RPMI8226 (cell line): Measurements from ENCODE around the gene GID8.
A peak's percentile ranks its signal among the peaks of the same experiment; 100 is the strongest.

ENCODE experiments used
- DNase-seq: peaks from one replicate; pipeline ENCODE4 v3.0.0-alpha.2; 2015

GID8 gene

DNA sequence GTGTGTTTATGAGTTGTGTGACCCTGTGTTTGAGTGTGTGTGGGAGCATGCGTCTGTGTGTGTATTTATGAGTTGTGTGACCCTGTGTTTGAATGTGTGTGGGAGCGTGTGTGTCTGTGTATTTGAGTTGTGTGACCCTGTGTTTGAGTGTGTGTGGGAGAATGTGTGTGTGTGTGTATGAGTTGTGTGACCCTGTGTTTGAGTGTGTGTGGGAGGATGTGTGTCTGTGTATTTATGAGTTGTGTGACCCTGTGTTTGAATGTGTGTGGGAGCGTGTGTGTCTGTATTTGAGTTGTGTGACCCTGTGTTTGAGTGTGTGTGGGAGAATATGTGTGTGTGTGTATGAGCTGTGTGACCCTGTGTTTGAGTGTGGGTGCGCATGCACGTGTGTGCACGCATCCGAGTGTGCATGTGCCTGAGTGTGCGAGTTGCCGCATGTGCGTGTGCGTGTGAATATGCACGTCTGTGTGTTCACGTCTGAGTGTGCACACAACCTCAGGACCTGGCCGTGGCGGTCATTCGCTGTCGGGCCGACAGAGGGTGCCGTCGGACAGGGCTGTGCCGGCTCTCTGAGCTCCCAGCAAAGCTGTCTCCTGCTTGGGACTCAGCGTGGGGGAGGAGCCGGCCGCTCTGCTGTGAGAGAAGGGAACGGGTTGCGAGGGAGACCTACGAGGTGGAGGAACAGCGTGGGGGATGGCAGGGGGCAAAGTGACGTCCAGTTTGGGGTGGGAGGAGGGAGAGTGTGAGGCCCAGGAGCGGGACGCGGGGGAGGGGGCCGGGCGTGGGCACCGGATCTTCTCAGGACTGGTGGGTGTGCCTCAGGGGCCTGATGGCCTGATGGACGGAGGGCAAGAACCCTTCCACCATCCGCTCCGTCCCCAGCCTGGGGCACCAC is 34.2 kb downstream of the GID8 start:
- DNase-seq = peak; percentile 88

DNA sequence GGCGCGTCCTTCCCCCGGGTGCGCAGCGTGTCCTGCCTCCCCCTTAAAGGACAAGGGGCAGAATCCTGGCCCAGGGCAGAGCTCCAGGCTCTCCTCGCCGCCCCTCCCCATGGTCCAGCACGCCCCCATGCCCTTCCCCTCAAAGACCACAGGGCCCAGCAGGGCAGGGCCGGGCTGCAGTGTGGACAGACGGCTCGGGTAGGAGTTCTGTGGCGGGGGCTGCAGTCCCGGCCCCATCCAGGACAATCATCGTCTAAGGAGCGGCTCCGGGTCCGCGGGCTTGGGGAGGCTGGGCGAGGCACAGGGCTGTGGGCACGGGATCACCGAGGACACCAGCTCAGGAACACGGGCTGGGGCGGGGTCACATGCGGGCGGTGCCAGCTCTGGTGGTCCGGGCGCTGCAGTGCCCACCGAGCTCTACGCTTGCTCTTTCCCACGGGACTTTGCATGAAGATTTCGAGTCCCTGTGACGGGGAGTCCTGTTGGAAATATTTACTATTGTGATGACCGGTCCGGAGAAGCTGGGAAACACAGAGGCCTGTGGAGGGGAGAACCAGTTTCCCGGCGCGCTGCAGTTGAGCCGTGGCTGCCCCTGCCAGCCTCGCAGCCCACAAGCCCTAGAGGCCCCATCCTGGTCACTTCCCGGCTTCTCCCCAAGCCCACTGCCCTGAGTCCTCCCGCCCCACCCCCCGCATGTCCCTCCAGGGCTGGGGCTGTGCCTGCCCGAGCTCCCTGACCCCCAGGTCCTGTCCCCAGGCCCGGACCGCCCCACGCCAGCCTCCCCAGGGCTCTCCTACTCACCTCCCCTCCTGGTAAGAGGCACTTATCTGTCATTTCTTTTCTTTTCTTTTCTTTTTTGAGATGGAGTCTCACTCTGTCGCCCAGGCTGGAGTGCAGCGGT is 35.1 kb downstream of the GID8 start:
- DNase-seq = no peak

DNA sequence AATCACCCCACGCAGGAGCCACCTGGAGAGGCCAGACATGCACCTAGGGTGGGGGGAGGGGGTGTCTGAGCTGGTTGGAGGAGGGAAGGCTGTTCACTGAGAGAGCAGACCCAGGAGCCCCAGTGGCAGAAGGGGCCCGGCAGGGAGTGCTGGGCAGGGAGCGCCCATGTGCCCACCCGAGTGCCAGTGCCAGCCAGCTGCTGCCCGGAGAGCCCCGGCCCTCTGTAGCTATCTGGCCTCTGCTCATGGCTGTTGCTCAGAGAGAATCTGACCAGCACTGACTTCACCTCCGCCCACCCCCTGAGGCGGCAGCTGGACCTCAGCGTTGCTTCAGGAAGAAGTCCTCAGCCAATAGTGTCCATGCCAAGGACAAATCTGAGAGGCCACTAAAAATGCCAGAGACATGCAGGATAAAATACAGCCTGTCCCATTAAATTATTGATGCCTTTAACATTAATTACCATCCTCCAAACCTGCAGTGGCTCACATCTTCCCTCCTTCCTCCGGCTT is 37.4 kb downstream of the GID8 start:
- no peak for DNase-seq

DNA sequence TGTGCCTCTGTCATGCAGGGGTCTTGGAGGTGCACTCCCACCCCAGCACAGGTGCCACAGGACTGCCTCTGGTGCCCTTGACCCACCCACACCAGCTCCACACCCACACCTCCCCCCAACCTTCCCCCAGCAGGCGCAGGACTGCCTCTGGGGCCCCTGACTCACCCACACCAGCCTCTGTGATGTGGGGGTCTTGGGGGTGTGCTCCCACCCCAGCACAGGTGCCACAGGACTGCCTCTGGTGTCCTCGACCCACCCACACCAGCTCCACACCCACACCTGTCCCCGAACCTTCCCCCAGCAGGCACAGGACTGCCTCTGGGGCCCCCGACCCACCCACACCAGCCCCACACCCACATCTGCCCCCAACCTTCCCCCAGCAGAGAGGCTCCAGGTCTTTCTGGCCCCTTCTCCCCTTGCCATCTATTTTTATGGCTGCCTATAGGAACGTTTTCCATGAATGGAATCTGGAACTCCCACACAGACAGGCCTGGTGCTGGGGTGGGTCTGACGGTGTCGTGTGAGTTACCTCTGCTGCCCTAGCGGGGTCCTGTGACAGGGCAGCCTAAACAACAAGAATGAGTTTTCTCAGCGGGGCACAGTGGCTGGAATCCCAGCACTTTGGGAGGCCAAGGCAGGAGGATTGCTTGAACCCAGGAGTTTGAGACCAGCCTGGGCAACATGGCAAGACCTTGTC is 38.0 kb downstream of the GID8 start:
- DNase-seq = no peak

DNA sequence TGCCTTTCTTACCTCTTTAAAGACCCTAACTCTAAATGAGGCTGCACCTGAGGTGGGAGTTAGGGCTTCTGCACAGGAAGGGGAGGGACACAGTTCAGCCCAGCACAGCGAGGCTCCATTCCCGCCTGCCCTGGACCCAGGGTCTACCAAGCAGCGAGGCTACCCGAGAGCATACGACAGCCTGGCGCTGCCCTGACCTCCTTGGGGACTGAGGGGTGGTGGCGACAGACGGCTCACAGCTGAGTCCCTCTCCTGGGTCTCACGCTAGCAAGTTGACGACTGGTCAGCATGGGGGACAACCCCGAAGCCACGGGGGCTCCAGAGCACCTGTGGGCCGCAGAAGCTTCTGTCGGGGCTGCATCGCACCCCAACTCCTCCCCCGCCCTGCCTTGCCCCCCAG is 38.9 kb downstream of the GID8 start:
- DNase-seq = no peak

DNA sequence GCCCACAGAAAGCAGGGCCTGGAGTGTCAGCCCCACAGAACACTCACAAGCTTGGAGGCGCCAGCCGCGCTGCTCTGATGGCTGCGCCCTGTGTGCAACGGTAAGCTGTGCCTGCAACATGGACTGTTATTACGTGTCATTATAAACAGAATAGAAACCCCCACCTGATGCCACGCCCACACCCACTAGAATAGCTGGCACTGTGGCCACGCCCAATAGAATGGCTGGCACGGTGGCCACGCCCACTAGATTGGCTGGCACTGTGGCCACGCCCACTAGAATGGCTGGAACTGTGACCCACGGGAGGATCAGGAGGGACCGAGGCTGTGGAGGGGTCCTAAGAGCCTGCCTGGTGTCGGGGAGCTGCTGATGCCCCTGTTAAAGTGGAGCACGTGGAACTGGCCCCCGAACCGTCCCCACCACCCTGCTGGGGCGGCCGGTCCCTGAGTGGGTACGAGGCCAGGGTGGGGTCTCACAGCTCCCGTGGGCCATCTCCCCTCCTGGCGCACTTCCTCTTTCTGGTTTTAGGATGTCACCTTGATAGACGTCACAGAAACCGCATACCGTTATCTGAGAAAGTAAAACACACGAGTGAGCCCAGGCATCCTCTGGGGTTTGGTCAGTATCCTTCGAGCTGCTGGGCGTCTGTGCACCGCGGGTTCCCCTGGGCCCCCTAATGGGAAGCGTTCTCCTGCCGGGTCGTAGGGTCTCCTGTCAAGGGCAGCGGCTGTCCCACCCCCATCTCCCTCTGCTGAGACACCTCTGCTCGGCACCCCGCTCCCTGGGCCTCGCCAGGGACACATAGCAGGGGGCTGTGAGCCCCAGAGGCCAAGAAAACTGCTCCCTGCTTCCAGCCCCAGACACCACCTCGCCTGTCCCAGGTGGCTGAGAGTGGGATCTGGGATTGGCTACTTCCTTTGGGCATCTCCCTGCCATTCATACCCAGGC is 39.9 kb downstream of the GID8 start:
- DNase-seq = peak; percentile 93

DNA sequence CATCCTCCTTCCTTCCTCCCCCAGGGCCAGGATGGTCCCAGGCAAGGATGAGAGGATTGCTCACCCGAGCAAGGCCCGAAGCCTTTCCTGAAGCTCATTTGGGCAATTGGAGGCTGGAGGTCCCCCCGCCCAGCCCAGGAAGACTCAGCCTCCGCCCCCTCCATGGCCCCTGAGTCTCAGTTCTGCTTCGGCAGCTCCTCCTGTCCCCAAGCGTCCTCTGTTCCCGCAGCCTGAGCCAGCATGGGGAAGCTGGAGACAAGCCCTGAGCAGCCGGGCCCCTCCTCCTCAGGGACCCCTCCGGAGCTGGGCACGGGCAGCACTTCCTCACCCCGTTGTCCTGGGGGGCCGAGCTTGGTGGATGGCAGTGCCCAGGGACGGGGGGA is 40.6 kb downstream of the GID8 start:
- peak; percentile 24 for DNase-seq

DNA sequence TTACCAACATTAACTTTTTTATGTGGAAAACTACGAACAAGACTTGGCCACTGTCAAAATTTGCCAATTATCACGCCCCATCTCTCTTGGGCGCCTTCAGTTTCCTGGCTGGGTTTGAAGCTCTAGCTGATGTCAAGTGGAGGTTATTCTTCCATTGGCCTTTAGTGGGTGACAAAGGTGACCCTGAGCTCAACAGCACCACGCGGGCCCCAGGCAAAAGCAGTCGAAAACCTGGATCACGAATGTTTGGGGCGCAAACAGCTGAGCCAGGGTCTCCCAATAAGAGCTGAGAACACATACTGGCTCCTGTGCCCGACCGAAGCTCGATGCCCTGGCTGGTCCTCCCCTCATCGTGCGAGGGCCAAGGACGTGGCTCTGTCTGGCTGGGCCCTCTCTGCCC is 41.4 kb downstream of the GID8 start:
- no peak for DNase-seq

DNA sequence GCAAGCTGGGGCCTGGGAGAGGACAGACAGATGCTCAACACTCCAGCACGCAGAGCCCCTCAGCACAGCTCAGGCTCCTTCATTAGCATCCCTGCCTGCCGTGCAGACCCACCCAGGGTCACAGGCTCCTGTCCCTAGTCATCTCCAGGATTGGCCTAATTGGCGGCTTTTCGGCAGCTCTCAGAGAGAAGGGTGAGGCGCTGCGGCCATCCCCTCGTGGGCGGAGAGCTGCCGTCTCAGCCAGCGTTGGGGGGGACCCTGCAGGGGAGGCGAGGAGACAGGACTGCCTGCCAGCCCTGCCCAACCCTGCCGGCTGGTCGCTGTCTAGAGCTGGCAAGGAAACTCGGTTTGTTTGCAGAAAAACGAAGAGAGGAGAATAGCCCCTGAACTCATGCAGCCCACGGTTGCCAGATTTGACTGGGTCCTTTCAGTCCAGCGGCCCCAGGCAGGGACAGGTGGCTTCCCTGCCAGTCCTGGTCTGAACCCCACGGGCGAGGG is 42.0 kb downstream of the GID8 start:
- DNase-seq = no peak

DNA sequence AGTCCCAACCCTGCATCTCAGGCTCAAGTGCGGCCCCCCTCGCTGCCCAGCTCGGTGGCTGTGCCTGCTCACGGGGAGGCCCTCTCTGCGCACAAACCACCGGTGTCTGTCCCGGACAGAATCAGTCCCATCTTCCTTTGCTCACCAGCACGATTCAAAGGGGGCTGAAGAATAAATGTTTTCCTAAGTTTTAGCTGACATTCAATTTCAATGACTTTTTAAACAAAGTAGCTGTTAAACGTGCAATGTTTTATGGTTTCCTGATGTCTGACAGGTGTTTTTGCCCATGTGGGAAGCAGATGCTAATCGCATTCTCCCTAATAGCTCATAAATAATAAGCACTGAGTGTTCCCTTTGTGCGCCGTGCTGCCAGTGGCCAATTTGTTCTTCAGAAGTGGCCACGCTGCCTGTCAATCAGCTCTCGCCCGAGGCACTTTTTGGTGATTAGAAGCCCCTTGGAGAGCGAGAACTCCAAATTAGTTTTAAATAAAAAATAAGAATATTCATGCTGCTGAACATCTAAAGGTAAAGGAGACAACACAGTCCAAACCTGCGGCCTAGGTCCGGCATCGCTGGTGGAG is 42.5 kb downstream of the GID8 start:
- no peak for DNase-seq

DNA sequence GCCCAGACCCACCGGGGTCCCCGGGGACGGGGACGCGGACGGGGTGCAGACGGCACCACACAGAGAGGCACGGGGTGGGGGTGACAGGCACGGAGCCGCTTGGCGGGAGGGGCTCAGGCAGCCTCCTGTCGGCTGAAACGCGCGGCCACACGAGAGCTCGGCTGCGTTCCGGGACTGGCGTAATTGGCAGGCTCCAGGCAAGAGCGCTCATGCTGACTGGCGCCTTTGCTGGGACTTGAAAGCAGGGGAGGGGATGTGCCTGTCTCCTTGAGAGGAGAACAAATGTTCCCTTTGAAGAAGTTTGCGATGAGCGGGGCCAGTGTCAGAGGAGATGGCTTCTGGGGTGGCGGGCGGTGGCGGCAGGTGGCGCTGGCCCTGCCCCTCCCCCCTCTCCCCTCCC is 43.0 kb downstream of the GID8 start:
- DNase-seq = peak; percentile 65

DNA sequence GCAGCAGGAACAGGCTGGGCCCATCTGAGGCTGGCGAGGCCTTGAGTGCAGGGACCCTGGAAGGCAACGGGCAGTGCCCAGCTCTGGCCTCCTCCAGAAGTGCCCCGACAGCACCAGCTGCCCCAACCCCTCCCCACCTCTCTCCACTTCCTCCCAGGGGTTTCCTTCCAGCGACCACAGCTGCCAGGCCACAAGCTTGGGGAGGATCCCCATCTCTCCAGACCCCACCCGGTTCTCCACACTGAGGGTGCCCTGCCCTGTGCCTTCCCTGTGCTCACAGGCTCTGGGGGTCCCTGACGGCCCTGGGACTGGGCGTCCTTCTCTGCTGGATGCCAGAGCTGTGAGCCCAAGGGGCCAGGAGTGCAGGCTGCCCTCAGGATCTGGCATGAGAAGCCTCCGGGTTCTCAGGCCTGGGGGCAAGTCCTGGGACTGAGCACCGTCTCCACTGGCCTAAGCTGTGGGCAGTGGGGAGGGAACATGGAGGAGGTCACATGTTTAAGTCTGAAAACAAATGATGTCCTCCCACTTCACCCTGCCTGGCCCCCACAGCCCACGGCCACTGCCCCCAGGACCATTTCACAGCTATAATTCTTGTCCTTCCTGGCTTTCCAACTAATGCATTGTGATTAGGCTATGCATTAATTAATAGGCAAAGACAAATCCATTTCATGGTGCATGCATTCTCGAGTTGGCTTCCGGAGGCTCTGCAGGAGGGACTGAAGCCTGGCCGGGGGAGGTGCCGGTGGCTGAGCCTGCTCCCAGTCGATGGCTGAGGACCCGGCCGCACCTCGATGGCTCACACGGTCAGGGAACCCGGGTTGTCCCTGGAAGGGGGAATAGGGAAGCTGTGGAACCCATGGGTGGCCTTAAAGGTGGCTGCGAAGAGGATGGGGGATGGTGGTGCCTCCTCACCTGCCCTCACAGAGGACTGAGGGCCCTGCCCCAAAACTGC is 44.5 kb downstream of the GID8 start:
- DNase-seq = no peak

DNA sequence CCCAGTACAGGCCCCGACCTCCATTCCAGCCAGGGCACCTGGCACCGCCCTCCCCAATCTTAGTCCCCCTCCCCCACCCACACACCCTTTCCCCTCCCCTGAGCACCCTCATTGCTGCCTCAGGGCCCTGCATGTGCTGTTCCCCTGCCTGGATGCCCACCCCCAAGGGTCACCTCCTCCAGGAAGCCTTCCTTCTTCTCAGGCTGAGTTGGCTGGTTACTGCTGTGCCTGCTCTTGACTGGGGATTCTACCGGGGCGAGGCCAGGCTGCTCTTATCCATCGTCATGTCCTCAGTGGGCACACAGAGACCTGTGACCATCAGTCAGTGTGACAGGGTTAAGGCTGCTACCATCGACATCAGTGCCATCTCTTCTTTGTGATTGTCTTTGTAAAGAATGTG is 45.3 kb downstream of the GID8 start:
- DNase-seq = no peak

DNA sequence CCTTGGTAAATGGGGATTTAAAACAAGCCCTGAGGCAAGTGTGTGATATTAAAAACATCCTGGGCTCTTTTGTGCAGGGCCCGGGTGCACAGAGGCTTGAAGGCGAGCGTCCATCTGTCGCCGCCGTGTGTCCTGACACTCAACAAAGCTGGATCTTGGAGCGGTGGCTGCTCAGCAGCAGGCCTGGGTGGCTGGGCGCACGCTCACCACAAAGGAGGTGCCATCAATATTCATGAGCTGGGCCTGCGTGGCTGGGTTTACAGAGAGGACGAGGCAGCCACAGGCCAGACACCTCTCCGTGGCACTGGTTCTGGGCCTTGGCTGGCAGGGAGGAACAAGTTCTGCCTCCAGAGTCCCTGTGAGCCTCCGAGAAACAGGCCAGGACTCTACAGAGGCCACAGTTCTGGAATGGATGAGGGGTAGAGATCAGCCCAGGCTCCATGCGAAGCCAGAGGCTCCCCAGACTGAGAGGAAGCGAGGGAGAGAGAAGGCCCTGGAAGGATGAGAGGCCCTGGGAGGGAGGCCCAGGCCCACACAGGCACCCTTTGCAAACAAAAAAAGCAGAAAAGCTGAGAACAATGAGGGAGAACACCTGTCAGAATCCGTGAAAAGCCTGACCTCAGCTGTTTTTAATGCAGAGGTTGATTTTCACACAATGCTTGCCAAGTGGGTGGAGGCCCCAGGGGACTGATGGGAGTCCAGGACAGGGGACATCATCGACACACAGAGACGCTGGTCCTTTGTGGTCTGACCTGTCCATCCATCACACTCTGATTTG is 46.9 kb downstream of the GID8 start:
- peak; percentile 86 for DNase-seq

DNA sequence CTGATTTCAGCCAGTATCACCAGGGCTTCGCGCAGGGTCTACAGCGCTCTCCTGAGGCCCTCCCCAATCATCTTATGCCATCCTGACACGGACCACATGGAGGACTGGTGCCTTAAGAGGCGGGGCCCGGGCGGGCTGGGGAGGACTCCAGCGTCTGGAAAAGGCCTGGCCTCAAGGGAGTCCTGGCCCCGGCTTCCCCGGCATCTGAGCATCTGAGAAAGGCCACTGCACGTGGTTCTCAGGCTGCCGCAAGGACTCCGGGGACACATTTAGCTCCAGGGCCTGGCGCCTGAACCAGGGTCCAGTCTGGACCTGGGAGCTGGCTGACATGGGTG is 47.5 kb downstream of the GID8 start:
- no peak for DNase-seq

DNA sequence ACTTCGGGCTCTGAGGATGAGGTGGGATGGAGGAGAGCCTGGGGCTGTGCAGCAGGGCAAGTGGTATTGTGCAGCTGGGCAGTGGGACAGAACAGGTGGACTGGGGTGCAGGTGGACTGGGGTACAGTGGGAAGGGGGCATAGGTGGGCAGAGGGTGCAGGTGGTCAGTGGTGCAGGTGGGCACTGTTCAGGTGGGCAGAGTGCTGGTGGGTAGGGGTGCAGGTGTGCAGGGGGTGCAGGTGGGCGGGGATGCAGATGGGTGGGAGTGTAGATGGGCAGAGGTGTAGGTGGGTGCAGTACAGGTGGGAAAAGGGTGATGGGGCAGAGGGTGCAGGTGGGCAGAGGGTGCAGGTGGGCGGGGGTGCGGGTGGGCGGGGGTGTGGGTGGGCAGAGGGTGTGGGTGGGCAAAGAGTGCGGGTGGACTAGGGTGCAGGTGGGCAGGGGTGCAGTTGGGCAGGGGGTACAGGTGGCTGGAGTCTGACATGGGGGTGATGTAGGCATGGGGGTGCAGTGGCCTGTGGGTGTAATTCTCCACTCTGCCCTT is 48.4 kb downstream of the GID8 start:
- no peak for DNase-seq

DNA sequence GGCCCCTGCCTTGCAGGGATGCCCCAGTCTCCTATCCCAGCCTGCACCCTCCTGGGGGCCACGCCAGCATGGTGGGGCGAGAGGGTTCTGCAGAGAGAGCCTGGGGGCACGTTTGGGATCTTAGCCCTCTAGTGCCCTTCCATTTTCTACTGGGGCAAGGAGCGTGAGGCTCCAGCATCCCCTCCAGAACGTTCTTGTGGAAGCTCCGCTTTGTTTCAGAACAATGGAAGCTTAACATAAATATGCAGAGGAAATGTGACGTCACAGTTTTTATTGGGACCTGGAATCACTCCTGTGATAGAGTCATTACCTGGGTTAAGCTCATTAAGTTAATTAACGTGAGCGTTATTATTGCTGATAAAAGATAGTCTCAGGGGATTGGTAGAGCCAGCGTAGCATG is 49.2 kb downstream of the GID8 start:
- no peak for DNase-seq

DNA sequence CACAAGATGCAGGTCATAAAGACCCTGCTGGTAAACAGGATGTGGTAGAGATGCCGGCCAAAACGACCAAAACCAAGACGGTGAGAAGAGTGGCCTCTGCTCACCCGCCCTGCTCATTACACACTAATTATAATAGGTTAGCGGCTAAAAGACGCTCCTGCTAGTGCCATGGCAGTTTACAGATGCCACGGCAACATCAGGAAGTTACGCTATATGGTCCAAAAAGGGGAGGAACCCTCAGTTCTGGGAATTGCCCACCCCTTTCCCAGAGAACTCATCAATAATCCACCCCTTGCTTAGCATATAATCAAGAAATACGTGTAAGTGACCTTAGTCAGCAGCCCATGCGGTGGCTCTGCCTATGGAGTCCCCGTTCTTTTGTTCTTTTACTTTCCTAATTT is 51.3 kb downstream of the GID8 start:
- DNase-seq = peak; percentile 36

DNA sequence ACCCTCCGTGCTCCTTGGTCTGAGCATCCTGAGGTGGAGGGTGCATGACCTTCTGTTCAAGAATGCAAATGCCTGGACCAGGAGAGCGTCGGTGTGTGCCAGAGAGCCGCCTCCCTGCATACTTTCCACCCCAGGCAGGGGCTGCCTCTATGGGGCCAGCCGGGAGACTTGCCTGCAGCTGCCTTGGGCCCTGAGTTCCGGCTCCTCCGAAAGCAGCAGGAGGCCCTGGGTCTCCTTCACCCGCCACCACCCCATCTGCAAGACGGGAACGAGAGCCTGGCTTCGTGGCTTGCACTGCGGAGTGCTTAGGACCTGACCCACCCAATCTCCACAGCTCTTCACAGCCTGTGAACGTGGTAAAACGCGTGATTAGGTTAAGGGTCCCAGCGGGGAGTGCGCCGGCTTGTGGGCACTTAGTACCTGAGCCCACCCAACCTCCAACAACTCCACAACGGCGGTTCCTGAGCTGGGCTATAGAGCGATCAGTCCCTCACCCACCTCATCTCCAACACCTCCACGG is 52.4 kb downstream of the GID8 start:
- no peak for DNase-seq
